Right lobe of liver (tissue), 4 donors: ENCODE results near the gene CNPY1.

ENCODE experiments used
- POLR2A ChIP-seq: fragments of 450-650 bp; IDR thresholded peaks from one replicate; pipeline ENCODE4 v1.6.1; 2017; ENCODE audit warnings: antibody characterized with exemption, mild to moderate bottlenecking
- TF ChIP-seq, protein P1 (sequence below), 4 donors: fragments of 200-600 bp in 3 of 4; fragments of 450-650 bp in 1 of 4; IDR thresholded peaks; one replicate each; pipeline versions ENCODE4 v1.5.1 to v1.8.0; 2016 to 2022; ENCODE audit warnings: antibody characterized with exemption in 4 of 4, mild to moderate bottlenecking in 2 of 4
- donor health status: DM: no; HTN: no; CAD: no.
- donor health status: DM: no; HTN: no; CAD: no.
- donor health status: DM: no; HTN: yes; CAD: no.

DNA sequence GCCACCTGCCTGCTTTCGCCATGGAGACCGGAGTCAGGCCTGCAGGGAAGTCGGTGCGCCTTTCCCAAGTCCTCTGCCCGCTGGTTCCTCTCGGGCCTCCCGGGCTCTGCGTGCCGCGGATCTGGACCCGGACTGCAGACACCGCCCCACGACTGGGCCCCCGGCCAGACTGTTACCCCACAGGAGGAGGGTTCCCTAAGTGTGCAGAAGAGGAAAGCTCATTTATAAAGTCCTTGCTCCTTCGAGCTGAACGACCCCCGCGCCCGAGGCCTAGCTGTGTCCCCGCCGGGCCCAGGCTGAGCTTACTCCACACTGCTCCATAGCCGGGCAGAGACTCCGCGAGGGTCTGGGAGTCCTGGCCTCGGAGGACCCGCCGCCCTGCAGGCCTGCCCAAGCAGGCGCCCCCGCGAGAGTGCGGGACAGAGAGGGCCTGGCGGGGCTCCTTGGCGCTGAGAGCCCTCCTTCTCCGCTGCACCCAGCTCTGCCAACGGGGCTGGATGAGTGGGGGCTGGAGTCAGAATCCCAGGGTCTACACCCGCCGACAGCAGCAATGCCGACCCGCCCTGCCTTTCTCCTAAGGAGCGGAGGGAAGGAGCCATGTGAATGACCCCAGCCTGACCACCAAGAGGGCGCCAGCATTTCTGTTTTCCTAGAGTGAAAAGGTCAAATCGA, 80.1 kb downstream of the CNPY1 start:
- TF ChIP-seq, protein P1, sequence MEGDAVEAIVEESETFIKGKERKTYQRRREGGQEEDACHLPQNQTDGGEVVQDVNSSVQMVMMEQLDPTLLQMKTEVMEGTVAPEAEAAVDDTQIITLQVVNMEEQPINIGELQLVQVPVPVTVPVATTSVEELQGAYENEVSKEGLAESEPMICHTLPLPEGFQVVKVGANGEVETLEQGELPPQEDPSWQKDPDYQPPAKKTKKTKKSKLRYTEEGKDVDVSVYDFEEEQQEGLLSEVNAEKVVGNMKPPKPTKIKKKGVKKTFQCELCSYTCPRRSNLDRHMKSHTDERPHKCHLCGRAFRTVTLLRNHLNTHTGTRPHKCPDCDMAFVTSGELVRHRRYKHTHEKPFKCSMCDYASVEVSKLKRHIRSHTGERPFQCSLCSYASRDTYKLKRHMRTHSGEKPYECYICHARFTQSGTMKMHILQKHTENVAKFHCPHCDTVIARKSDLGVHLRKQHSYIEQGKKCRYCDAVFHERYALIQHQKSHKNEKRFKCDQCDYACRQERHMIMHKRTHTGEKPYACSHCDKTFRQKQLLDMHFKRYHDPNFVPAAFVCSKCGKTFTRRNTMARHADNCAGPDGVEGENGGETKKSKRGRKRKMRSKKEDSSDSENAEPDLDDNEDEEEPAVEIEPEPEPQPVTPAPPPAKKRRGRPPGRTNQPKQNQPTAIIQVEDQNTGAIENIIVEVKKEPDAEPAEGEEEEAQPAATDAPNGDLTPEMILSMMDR (IDR thresholded peaks at IDR 0.05) = no peak
- TF ChIP-seq POLR2A = no peak
